HK-2 (cell line): ENCODE measurements around the gene PHB1.

Source experiments
- DNase-seq: peaks from one replicate; pipeline ENCODE4 v3.0.0-alpha.2; 2018; ENCODE audit not compliant: unreplicated experiment

Gene PHB1

GRCh38 chr17:49406421-49407061, 8.1 kb downstream of the PHB1 start:
- no peak for DNase-seq

- DNase-seq = no peak
These were observed 9.8 kb downstream of the PHB1 start for GRCh38 chr17:49404906-49405305.

- no peak for DNase-seq
These were observed 10.3 kb downstream of the PHB1 start for GRCh38 chr17:49404361-49404760.

- no peak for DNase-seq
These were observed 11.0 kb downstream of the PHB1 start for GRCh38 chr17:49403514-49404289.

- DNase-seq = no peak
These were observed 12.0 kb downstream of the PHB1 start for GRCh38 chr17:49402706-49403105.

- no peak for DNase-seq
These were observed 12.6 kb downstream of the PHB1 start for GRCh38 chr17:49401971-49402611.

- DNase-seq = no peak
These were observed 14.7 kb downstream of the PHB1 start for GRCh38 chr17:49399995-49400394.

- DNase-seq = no peak
These were observed 17.1 kb downstream of the PHB1 start for GRCh38 chr17:49397586-49397985.

GRCh38 chr17:49393491-49394255, 21.0 kb downstream of the PHB1 start:
- no peak for DNase-seq

GRCh38 chr17:49390548-49391324, 23.9 kb downstream of the PHB1 start:
- no peak for DNase-seq

GRCh38 chr17:49389514-49390347, 25.0 kb downstream of the PHB1 start:
- DNase-seq = peak; percentile 14

- DNase-seq = no peak
These were observed 25.8 kb downstream of the PHB1 start for GRCh38 chr17:49388692-49389513.

GRCh38 chr17:49388290-49388640, 26.4 kb downstream of the PHB1 start:
- DNase-seq = no peak

- no peak for DNase-seq
These were observed 27.0 kb downstream of the PHB1 start for GRCh38 chr17:49387498-49388289.

GRCh38 chr17:49386373-49386772, 28.3 kb downstream of the PHB1 start:
- DNase-seq = no peak

- no peak for DNase-seq
These were observed 29.7 kb downstream of the PHB1 start for GRCh38 chr17:49384951-49385350.

GRCh38 chr17:49383060-49383459, 31.6 kb downstream of the PHB1 start:
- DNase-seq = no peak

- no peak for DNase-seq
These were observed 32.1 kb downstream of the PHB1 start for GRCh38 chr17:49382556-49382955.

- no peak for DNase-seq
These were observed 32.9 kb downstream of the PHB1 start for GRCh38 chr17:49381793-49382192.
